Measurements from ENCODE around the gene PAXX.

DNA sequence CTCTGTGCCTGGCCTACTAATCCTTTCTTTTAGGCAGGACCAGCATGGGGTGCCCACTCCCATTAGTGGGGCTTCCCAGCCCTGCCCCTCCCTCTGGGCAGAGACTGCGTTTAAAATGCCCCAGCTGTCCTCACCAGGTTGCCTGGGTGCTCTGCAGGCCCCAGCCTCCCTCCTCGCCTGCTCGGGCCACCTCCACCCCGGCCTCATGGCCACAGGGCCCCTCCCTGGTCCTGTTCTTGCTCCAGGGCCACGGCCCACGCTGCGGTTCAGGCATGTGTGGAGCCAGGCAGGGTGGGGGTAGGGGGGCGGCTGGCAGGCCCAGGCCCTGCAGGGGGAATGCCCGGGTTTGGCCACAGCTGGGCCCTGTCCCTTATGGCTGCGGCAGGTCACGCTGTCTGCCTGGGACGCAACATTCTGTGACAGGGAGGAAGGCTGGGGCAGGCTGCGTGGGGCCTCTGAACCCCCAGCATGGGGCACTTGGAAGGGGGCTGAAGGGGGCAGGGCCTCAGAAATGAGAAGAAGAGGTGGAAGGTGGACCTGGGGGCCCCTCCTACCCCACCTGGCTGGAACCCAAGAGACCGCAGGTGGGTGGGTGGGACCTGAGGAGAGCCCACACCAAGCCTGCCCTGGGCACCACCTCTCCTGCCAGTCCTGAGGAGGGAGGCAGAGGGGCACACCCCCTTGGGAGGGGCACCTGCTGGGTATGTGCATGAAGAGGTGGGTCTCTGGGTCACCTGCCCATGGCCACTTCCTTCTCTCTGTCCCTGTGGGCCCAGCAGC lies 40.5 kb upstream of the PAXX start, which contains the start of gene LCN12:
- TF ChIP-seq POLR2A (IDR thresholded peaks at IDR 0.05; ENCODE audit: extremely low read depth, insufficient read length) (no peak), CTCF (IDR thresholded peaks at IDR 0.05; ENCODE audit: low read depth, low read length) (no peak), MAX (IDR thresholded peaks at IDR 0.05; ENCODE audit: low read depth, low read length) (no peak)
